Measurements from ENCODE around the gene ARMC6.

Gene ARMC6

GRCh38 chr19:18998276-18998675, 35.1 kb upstream of the ARMC6 start:
- no peak overlapping the region for H2AFZ ChIP-seq (ENCODE audit: low read depth, low read length)
- no peak for DNase-seq
- no peaks in the 10 kb centered on the region for H3K27me3 ChIP-seq (ENCODE audit: insufficient read depth, low read length, poor library complexity)
- no peak overlapping the region for H3K4me2 ChIP-seq (ENCODE audit: insufficient read depth, low read length)
- no peaks in the 10 kb centered on the region for H3K9me3 ChIP-seq (ENCODE audit: insufficient read depth, low read length, severe bottlenecking)
- no peak for ATAC-seq (ENCODE audit: insufficient read depth, low read depth)
- no peak overlapping the region for H3K27ac ChIP-seq (ENCODE audit: low read length)
- H3K4me1 ChIP-seq (ENCODE audit: insufficient read depth, low read length), result no peaks in the 10 kb centered on the region
- TF ChIP-seq CTCF (IDR thresholded peaks at IDR 0.05; ENCODE audit: borderline replicate concordance, extremely low read depth, low read length, poor library complexity, severe bottlenecking) (no peak), EZH2 (IDR thresholded peaks at IDR 0.05; ENCODE audit: borderline replicate concordance, low read depth, low read length, severe bottlenecking) (no peak)
- H3K79me2 ChIP-seq (ENCODE audit: insufficient read depth, low read length), result no peaks in the 10 kb centered on the region
- H3K4me3 ChIP-seq (ENCODE audit: low read depth in 1 of 2, low read length in 2 of 2), result no peak overlapping the region
- H4K20me1 ChIP-seq (ENCODE audit: insufficient read depth, low read length), result peaks cover 29% of the 10 kb centered on the region; the same call in 1 of the 2 replicates
- no peak overlapping the region for H3K9ac ChIP-seq (ENCODE audit: low read depth, low read length)
- H3K36me3 ChIP-seq (ENCODE audit: insufficient read depth, low read length), result peaks cover 89% of the 10 kb centered on the region

- H3K4me1 ChIP-seq (ENCODE audit: insufficient read depth, low read length), result no peaks in the 10 kb centered on the region
- no peak overlapping the region for H3K4me2 ChIP-seq (ENCODE audit: insufficient read depth, low read length)
- H3K79me2 ChIP-seq (ENCODE audit: insufficient read depth, low read length), result 0 out of 2 replicates have a peak, but pooled peaks cover 3% of the 10 kb centered on the region
- no peak for TF ChIP-seq CTCF (IDR thresholded peaks at IDR 0.05; ENCODE audit: borderline replicate concordance, extremely low read depth, low read length, poor library complexity, severe bottlenecking)
- no peak for TF ChIP-seq EZH2 (IDR thresholded peaks at IDR 0.05; ENCODE audit: borderline replicate concordance, low read depth, low read length, severe bottlenecking)
- H3K9me3 ChIP-seq (ENCODE audit: insufficient read depth, low read length, severe bottlenecking), result no peaks in the 10 kb centered on the region
- H3K9ac ChIP-seq (ENCODE audit: low read depth, low read length), result no peak overlapping the region
- no peak overlapping the region for H2AFZ ChIP-seq (ENCODE audit: low read depth, low read length)
- H3K36me3 ChIP-seq (ENCODE audit: insufficient read depth, low read length), result peaks cover 89% of the 10 kb centered on the region
- DNase-seq, result peak; percentile 27
- H4K20me1 ChIP-seq (ENCODE audit: insufficient read depth, low read length), result peaks cover 29% of the 10 kb centered on the region; the same call in 1 of the 2 replicates
- ATAC-seq (ENCODE audit: insufficient read depth, low read depth), result no peak
- H3K4me3 ChIP-seq (ENCODE audit: low read depth in 1 of 2, low read length in 2 of 2), result no peak overlapping the region
- H3K27ac ChIP-seq (ENCODE audit: low read length), result no peak overlapping the region
- no peaks in the 10 kb centered on the region for H3K27me3 ChIP-seq (ENCODE audit: insufficient read depth, low read length, poor library complexity)
Measured at GRCh38 chr19:18999016-18999758, 34.2 kb upstream of the ARMC6 start.

GRCh38 chr19:18999896-19000620, 33.3 kb upstream of the ARMC6 start:
- Histone ChIP-seq H3K79me2 (ENCODE audit: insufficient read depth, low read length) (peaks cover 4% of the 10 kb centered on the region; the same call in 1 of the 2 replicates), H4K20me1 (ENCODE audit: insufficient read depth, low read length) (peaks cover 32% of the 10 kb centered on the region; the same call in 1 of the 2 replicates), H3K27ac (ENCODE audit: low read length) (no peak overlapping the region), H3K4me3 (ENCODE audit: low read depth in 1 of 2, low read length in 2 of 2) (no peak overlapping the region), H3K4me1 (ENCODE audit: insufficient read depth, low read length) (no peaks in the 10 kb centered on the region), H3K9me3 (ENCODE audit: insufficient read depth, low read length, severe bottlenecking) (no peaks in the 10 kb centered on the region), H3K9ac (ENCODE audit: low read depth, low read length) (no peak overlapping the region), H2AFZ (ENCODE audit: low read depth, low read length) (no peak overlapping the region), H3K4me2 (ENCODE audit: insufficient read depth, low read length) (no peak overlapping the region), H3K36me3 (ENCODE audit: insufficient read depth, low read length) (peaks cover 89% of the 10 kb centered on the region), H3K27me3 (ENCODE audit: insufficient read depth, low read length, poor library complexity) (no peaks in the 10 kb centered on the region)
- ATAC-seq (ENCODE audit: insufficient read depth, low read depth), result no peak
- TF ChIP-seq EZH2 (IDR thresholded peaks at IDR 0.05; ENCODE audit: borderline replicate concordance, low read depth, low read length, severe bottlenecking), result no peak
- TF ChIP-seq CTCF (IDR thresholded peaks at IDR 0.05; ENCODE audit: borderline replicate concordance, extremely low read depth, low read length, poor library complexity, severe bottlenecking), result no peak
- DNase-seq, result no peak

All from DND-41 (cell line).